Activated CD8-positive, alpha-beta memory T cell treated with anti-CD3 and anti-CD28 coated beads for 1 hour (primary cell): ENCODE data around the gene THBD.
"Not testable (repeated sequence)": the region's sequence is repeated elsewhere in the genome, so short reads cannot be mapped to it uniquely, and the experiment has no call there.

Experiments
- DNase-seq, 2 donors: peaks; one replicate each; pipeline ENCODE4 v3.0.0-alpha.2; 2020; ENCODE audit warnings: low read depth in 1 of 2; ENCODE audit errors: extremely low read depth in 1 of 2

Gene THBD

GRCh38 chr20:23039136-23039875 lies 10.2 kb downstream of the THBD start:
- DNase-seq, result no peak

- no peak for DNase-seq
Observed at GRCh38 chr20:23037017-23037481, 12.4 kb downstream of the THBD start.

GRCh38 chr20:23036371-23036770 lies 13.1 kb downstream of the THBD start:
- no peak for DNase-seq

- DNase-seq, result no peak
Observed at GRCh38 chr20:23035731-23036130, 13.7 kb downstream of the THBD start.

- DNase-seq, result no peak
Observed at GRCh38 chr20:23034721-23035671, 14.5 kb downstream of the THBD start, which contains the start of gene SSTR4. Gene SSTR4, plus strand, starts transcription at chr20:23035312. Its CDS starts 172 bp downstream, at chr20:23035484.

- DNase-seq, result no peak
Observed at GRCh38 chr20:23033918-23034317, 15.6 kb downstream of the THBD start.

GRCh38 chr20:23032750-23033078 lies 16.8 kb downstream of the THBD start:
- DNase-seq, result no peak

- DNase-seq, result no peak
Observed at GRCh38 chr20:23032056-23032749, 17.3 kb downstream of the THBD start.

GRCh38 chr20:23031346-23031745 lies 18.1 kb downstream of the THBD start:
- no peak for DNase-seq

- no peak for DNase-seq
Observed at GRCh38 chr20:23029324-23029723, 20.1 kb downstream of the THBD start.

- no peak for DNase-seq
Observed at GRCh38 chr20:23028392-23028791, 21.1 kb downstream of the THBD start.

- no peak for DNase-seq
Observed at GRCh38 chr20:23027721-23028120, 21.8 kb downstream of the THBD start.

- DNase-seq, result not testable (repeated sequence)
Observed at GRCh38 chr20:23025503-23025902, 24.0 kb downstream of the THBD start.

- no peak for DNase-seq
Observed at GRCh38 chr20:23024701-23025100, 24.8 kb downstream of the THBD start.

- DNase-seq, result no peak
Observed at GRCh38 chr20:23023621-23024177, 25.8 kb downstream of the THBD start.

GRCh38 chr20:23022849-23023248 lies 26.6 kb downstream of the THBD start:
- DNase-seq, result no peak

- DNase-seq, result no peak
Observed at GRCh38 chr20:23021951-23022350, 27.5 kb downstream of the THBD start.

GRCh38 chr20:23021541-23021940 lies 27.9 kb downstream of the THBD start:
- DNase-seq, result no peak

- no peak for DNase-seq
Observed at GRCh38 chr20:23020230-23021018, 29.0 kb downstream of the THBD start.

GRCh38 chr20:23019403-23019802 lies 30.1 kb downstream of the THBD start:
- DNase-seq, result no peak
